H9 (cell line): ENCODE data around the gene TFCP2. TPM values are rescaled to one million over a fixed set of nuclear protein-coding genes. Genes with fewer than 3 reads are reported as not detected.

Source experiments
- DNase-seq: peaks from one replicate; pipeline ENCODE4 v3.0.0-alpha.2; 2017
- H2AFZ ChIP-seq: one replicate; pipeline ENCODE4 v1.6.1; 2013; ENCODE audit warnings: mild to moderate bottlenecking, low read length, control low read depth, moderate library complexity
- H2AK5ac ChIP-seq: 2 replicates; pipeline ENCODE4 v1.6.1; 2013; ENCODE audit warnings: low read length, control low read depth, mixed read lengths; ENCODE audit not compliant: insufficient read length
- H2BK120ac ChIP-seq: one replicate; pipeline ENCODE4 v1.6.1; 2013; ENCODE audit warnings: low read depth, mild to moderate bottlenecking, low read length, control low read depth, inconsistent platforms; ENCODE audit not compliant: poor library complexity, severe bottlenecking
- H2BK12ac ChIP-seq: 2 replicates; pipeline ENCODE4 v1.6.1; 2013; ENCODE audit warnings: low read length, control low read depth, mixed read lengths, low read depth; ENCODE audit not compliant: insufficient read length
- H2BK15ac ChIP-seq: 2 replicates; pipeline ENCODE4 v1.6.1; 2013; ENCODE audit warnings: low read depth, low read length, control low read depth
- H2BK20ac ChIP-seq: one replicate; pipeline ENCODE4 v1.6.1; 2013; ENCODE audit warnings: low read depth, mild to moderate bottlenecking, low read length, control low read depth, inconsistent platforms; ENCODE audit not compliant: poor library complexity, severe bottlenecking
- H2BK5ac ChIP-seq: 2 replicates; pipeline ENCODE4 v1.6.1; 2013; ENCODE audit warnings: low read length, control low read depth, mixed read lengths; ENCODE audit not compliant: insufficient read length
- H3K14ac ChIP-seq: 2 replicates; pipeline ENCODE4 v1.6.1; 2013; ENCODE audit warnings: low read length, control low read depth; ENCODE audit not compliant: insufficient read depth
- H3K18ac ChIP-seq: 2 replicates; pipeline ENCODE4 v1.6.1; 2013; ENCODE audit warnings: low read depth, mild to moderate bottlenecking, mixed read lengths, low read length, control low read depth; ENCODE audit not compliant: insufficient read length
- H3K23ac ChIP-seq: 2 replicates; pipeline ENCODE4 v1.6.1; 2013; ENCODE audit warnings: low read length, control low read depth, mixed read lengths, low read depth; ENCODE audit not compliant: insufficient read length
- H3K23me2 ChIP-seq: 2 replicates; pipeline ENCODE4 v1.6.1; 2013; ENCODE audit warnings: low read depth, mild to moderate bottlenecking, mixed read lengths, low read length, control low read depth; ENCODE audit not compliant: insufficient read length, poor library complexity, severe bottlenecking
- H3K27ac ChIP-seq: 2 replicates; pipeline ENCODE4 v1.5.1; 2013; ENCODE audit warnings: low read length, control low read depth, mixed read lengths, low read depth; ENCODE audit not compliant: insufficient read length
- H3K27me3 ChIP-seq: 2 replicates; pipeline ENCODE4 v1.6.1; 2013; ENCODE audit warnings: low read length, control low read depth, inconsistent platforms; ENCODE audit not compliant: insufficient read depth
- H3K4ac ChIP-seq: 2 replicates; pipeline ENCODE4 v1.6.1; 2013; ENCODE audit warnings: low read depth, mild to moderate bottlenecking, control low read depth, inconsistent platforms, low read length, moderate library complexity
- H3K4me1 ChIP-seq: 2 replicates; pipeline ENCODE4 v1.6.1; 2013; ENCODE audit warnings: low read length, control low read depth, inconsistent platforms; ENCODE audit not compliant: insufficient read depth
- H3K4me2 ChIP-seq: 2 replicates; pipeline ENCODE4 v1.6.1; 2013; ENCODE audit warnings: low read length, control low read depth, mixed read lengths; ENCODE audit not compliant: insufficient read length, insufficient read depth
- H3K56ac ChIP-seq: 2 replicates; pipeline ENCODE4 v1.6.1; 2013; ENCODE audit warnings: low read depth, mild to moderate bottlenecking, mixed read lengths, low read length, control low read depth; ENCODE audit not compliant: insufficient read length
- H3K79me1 ChIP-seq: 2 replicates; pipeline ENCODE4 v1.6.1; 2013; ENCODE audit warnings: low read depth, mild to moderate bottlenecking, moderate library complexity, low read length, control low read depth, inconsistent platforms; ENCODE audit not compliant: insufficient read depth, poor library complexity, severe bottlenecking
- H3K79me2 ChIP-seq: 2 replicates; pipeline ENCODE4 v1.6.1; 2013; ENCODE audit warnings: low read length, control low read depth, inconsistent platforms; ENCODE audit not compliant: insufficient read depth
- H3K9ac ChIP-seq: 2 replicates; pipeline ENCODE4 v1.6.1; 2013; ENCODE audit warnings: low read length, control low read depth, mixed read lengths; ENCODE audit not compliant: insufficient read length; ENCODE audit errors: extremely low read depth
- H3K9me3 ChIP-seq: one replicate; pipeline ENCODE4 v1.6.1; 2013; ENCODE audit warnings: low read depth, low read length, inconsistent platforms; ENCODE audit not compliant: control insufficient read depth
- H3T11ph ChIP-seq: one replicate; pipeline ENCODE4 v1.6.1; 2013; ENCODE audit warnings: mild to moderate bottlenecking, low read length, control low read depth, inconsistent platforms
- H4K20me1 ChIP-seq: one replicate; pipeline ENCODE4 v1.6.1; 2013; ENCODE audit not compliant: control insufficient read depth, insufficient read length, insufficient read depth
- H4K5ac ChIP-seq: 2 replicates; pipeline ENCODE4 v1.6.1; 2013; ENCODE audit warnings: low read depth, mild to moderate bottlenecking, mixed read lengths, low read length, control low read depth; ENCODE audit not compliant: insufficient read length
- H4K8ac ChIP-seq: replicated peaks from 2 replicates; pipeline ENCODE4 v1.6.1; 2013; ENCODE audit warnings: low read length, control low read depth, mixed read lengths, low read depth; ENCODE audit not compliant: insufficient read length
- H4K91ac ChIP-seq: 2 replicates; pipeline ENCODE4 v1.6.1; 2013; ENCODE audit warnings: low read depth, mild to moderate bottlenecking, moderate library complexity, mixed read lengths, low read length, control low read depth; ENCODE audit not compliant: insufficient read length
- H3K27ac Mint-ChIP-seq, 3 experiments: 2 replicates in 2 of 3; 3 replicates in 1 of 3; pipeline ENCODE4 v1.8.0; 2020 to 2021; ENCODE audit warnings: mixed read lengths in 3 of 3, mild to moderate bottlenecking in 1 of 3, moderate library complexity in 1 of 3
- H3K27me3 Mint-ChIP-seq: 2 replicates; pipeline ENCODE4 v1.8.0; 2021; ENCODE audit warnings: low read depth, mild to moderate bottlenecking, moderate library complexity, mixed read lengths
- H3K36me3 Mint-ChIP-seq, 3 experiments: 2 replicates in 2 of 3; 3 replicates in 1 of 3; pipeline ENCODE4 v1.8.0; 2020 to 2021; ENCODE audit warnings: low read depth in 3 of 3, mixed read lengths in 3 of 3; ENCODE audit not compliant: insufficient read depth in 1 of 3
- H3K4me1 Mint-ChIP-seq, 2 experiments: 2 replicates each; pipeline ENCODE4 v1.8.0; 2020; ENCODE audit warnings: mixed read lengths in 2 of 2
- H3K4me3 Mint-ChIP-seq, 2 experiments: 2 replicates in 1 of 2; 3 replicates in 1 of 2; pipeline ENCODE4 v1.8.0; 2020 to 2021; ENCODE audit warnings: mild to moderate bottlenecking in 2 of 2, mixed read lengths in 2 of 2, moderate library complexity in 1 of 2
- H3K9me3 Mint-ChIP-seq, 2 experiments: 2 replicates in 1 of 2; 3 replicates in 1 of 2; pipeline ENCODE4 v1.8.0; 2020; ENCODE audit warnings: mild to moderate bottlenecking in 2 of 2, mixed read lengths in 2 of 2, moderate library complexity in 1 of 2
- WGBS: extraction: QIAGEN DNeasy Blood & Tissue Kit; methylation state at CpG from one replicate; pipeline ENCODE4 v1.1.7; 2013; ENCODE audit warnings: missing lambda C conversion rate, low lambda C conversion rate, mixed read lengths; ENCODE audit not compliant: insufficient read length; ENCODE audit errors: extremely low coverage; 5-methylcytosine and 5-hydroxymethylcytosine counted together
- total RNA-seq: library from RNA; stranded (reverse); gene quantifications from 2 replicates; pipeline ENCODE4 v1.2.1, GENCODE V29; 2021
- TF ChIP-seq, protein P1 (sequence below): fragments of 200-600 bp; sonication (generic); conservative IDR thresholded peaks from 3 replicates; pipeline ENCODE4 v1.8.0; 2021; ENCODE audit warnings: antibody characterized with exemption, mild to moderate bottlenecking

Gene TFCP2
- total RNA-seq, 1 experiment from 2014 or later = 27.1 TPM

DNA sequence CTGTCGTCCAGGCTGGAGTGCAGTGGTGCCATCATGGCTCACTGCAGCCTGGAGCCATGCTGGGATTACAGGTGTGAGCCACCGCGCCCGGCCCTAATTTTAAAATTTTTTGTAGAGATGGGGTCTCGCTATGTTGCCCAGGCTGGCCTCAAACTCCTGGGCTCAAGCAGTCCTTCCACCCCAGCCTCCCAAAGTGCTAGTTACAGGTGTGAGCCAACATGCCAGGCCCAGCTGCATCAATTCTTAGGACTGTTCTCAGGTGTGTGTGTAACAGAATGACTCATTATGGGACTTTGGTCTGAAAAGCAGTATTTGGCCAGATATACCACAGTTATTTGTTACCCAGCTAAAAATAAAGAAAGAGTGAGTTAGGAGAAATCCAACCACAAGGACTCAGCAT is 107.4 kb downstream of the TFCP2 start:
- no peaks in the 10 kb centered on the region for H3K4me1 Mint-ChIP-seq
- Histone ChIP-seq H3K4ac (no peak overlapping the region), H2AK5ac (no peak overlapping the region), H3K23ac (no peak overlapping the region), H3K4me2 (no peak overlapping the region), H3K14ac (no peak overlapping the region), H2BK15ac (no peak overlapping the region), H3K9ac (no peak overlapping the region), H4K8ac (no peak overlapping the region), H4K5ac (no peak overlapping the region), H2BK5ac (no peak overlapping the region), H2AFZ (no peak overlapping the region), H2BK12ac (no peak overlapping the region), H3K18ac (no peak overlapping the region), H3K23me2 (no peaks in the 10 kb centered on the region), H3K79me2 (no peaks in the 10 kb centered on the region), H3K9me3 (no peaks in the 10 kb centered on the region), H4K20me1 (no peaks in the 10 kb centered on the region), H3K27ac (no peak overlapping the region), H2BK20ac (no peak overlapping the region), H3K56ac (no peak overlapping the region), H3K27me3 (no peaks in the 10 kb centered on the region), H2BK120ac (no peak overlapping the region), H3T11ph (no peak overlapping the region), H3K4me1 (no peaks in the 10 kb centered on the region), H3K79me1 (no peaks in the 10 kb centered on the region), H4K91ac (no peak overlapping the region)
- peaks cover 19 to 85% (median 71%) of the 10 kb centered on the region in 3 experiments; a peak in 6 of 7 replicates for H3K36me3 Mint-ChIP-seq
- H3K27ac Mint-ChIP-seq = no peak overlapping the region
- no peak for DNase-seq
- H3K9me3 Mint-ChIP-seq = no peaks in the 10 kb centered on the region
- no peak overlapping the region for H3K4me3 Mint-ChIP-seq
- H3K27me3 Mint-ChIP-seq = no peaks in the 10 kb centered on the region
- WGBS = no CpG with 5 or more reads among the region's 5 CpGs
- TF ChIP-seq, protein P1, sequence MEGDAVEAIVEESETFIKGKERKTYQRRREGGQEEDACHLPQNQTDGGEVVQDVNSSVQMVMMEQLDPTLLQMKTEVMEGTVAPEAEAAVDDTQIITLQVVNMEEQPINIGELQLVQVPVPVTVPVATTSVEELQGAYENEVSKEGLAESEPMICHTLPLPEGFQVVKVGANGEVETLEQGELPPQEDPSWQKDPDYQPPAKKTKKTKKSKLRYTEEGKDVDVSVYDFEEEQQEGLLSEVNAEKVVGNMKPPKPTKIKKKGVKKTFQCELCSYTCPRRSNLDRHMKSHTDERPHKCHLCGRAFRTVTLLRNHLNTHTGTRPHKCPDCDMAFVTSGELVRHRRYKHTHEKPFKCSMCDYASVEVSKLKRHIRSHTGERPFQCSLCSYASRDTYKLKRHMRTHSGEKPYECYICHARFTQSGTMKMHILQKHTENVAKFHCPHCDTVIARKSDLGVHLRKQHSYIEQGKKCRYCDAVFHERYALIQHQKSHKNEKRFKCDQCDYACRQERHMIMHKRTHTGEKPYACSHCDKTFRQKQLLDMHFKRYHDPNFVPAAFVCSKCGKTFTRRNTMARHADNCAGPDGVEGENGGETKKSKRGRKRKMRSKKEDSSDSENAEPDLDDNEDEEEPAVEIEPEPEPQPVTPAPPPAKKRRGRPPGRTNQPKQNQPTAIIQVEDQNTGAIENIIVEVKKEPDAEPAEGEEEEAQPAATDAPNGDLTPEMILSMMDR = no peak
